Right ventricle myocardium inferior (tissue), 1 donor: ENCODE results near the gene WBP2. TPM values are rescaled to one million over a fixed set of nuclear protein-coding genes. Genes with fewer than 3 reads are reported as not detected.

Experiments
- ATAC-seq: fragments of 200-7000 bp; cut with Tn5 transposase; one replicate; pipeline ENCODE4 v1.9.1; 2020; ENCODE audit warnings: mild to moderate bottlenecking, moderate library complexity
- DNase-seq: peaks from one replicate; pipeline ENCODE4 v3.0.0; 2021; ENCODE audit errors: missing footprints
- intact Hi-C: fragments of 100-400 bp; cut with DNase I; formaldehyde crosslinking; loops from one replicate; pipeline ENCODE4 v1.11.0; 2022
- total RNA-seq: library from RNA; stranded (reverse); fragmentation: NEBNext Ultra II Directional; extraction: Animal tissue kit (Norgen Biotek cat#: 25700); gene quantifications from one replicate; pipeline ENCODE4 v1.2.1, GENCODE V29; 2021
- donor health status: DM: no; HTN: yes; CAD: no; lungs with severe emphysema.

Gene WBP2
- total RNA-seq, 1 donor from 2014 or later: 151 TPM

DNA sequence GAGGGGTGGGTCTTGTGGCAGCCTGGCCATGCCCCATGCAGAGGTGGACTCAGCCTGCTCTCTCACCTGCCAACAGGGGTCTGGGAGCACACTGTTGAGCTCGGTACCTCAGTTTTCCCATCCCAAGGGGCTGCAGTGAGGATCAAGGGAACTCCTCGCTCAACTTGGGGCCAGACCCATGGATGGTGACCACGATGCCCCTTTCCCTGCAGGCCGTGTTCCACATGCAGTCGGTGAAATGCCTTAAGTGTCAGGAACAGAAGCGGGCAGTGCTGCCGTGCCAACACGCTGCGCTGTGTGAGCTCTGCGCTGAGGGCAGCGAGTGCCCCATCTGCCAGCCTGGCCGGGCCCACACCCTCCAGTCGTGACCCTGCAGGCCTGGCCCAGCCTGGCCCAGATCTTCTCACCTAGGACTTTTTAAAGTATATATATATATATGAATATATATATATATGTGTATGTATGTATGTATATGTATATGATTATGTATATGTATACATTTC, 31.0 kb downstream of the WBP2 start:
- ATAC-seq (no peak), DNase-seq (no peak)
- intact Hi-C loops: no loop called here

- ATAC-seq (no peak), DNase-seq (no peak)
- intact Hi-C loops: no loop called here
Observed at GRCh38 chr17:75823257-75824041, 31.7 kb downstream of the WBP2 start.

GRCh38 chr17:75822800-75823166, 32.4 kb downstream of the WBP2 start:
- no peak for ATAC-seq
- intact Hi-C loops: no loop called here
- DNase-seq: no peak

- ATAC-seq (no peak), DNase-seq (no peak)
- intact Hi-C loops: no loop called here
Observed at GRCh38 chr17:75822119-75822799, 32.9 kb downstream of the WBP2 start.

DNA sequence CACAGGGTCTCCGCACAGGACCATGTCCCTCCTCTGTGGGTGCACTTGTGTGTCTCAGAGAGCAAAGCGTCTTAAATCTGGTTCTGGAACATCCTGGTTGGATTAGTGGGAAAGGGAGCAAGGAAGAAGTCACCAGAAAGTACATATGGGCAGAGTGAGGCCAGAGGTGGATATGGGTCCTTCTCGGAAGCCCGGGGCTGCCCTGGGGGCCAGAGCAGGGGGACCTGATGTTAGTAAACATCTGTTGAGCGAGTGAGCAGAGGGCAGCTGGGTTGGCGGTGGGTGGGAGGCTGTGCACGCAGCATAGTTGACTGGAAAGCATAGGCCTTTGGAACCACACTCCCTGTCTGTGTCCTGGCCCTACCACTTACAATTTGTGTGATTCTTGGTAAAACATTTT, 33.6 kb downstream of the WBP2 start:
- intact Hi-C loops: no loop called here
- ATAC-seq (no peak), DNase-seq (no peak)

DNA sequence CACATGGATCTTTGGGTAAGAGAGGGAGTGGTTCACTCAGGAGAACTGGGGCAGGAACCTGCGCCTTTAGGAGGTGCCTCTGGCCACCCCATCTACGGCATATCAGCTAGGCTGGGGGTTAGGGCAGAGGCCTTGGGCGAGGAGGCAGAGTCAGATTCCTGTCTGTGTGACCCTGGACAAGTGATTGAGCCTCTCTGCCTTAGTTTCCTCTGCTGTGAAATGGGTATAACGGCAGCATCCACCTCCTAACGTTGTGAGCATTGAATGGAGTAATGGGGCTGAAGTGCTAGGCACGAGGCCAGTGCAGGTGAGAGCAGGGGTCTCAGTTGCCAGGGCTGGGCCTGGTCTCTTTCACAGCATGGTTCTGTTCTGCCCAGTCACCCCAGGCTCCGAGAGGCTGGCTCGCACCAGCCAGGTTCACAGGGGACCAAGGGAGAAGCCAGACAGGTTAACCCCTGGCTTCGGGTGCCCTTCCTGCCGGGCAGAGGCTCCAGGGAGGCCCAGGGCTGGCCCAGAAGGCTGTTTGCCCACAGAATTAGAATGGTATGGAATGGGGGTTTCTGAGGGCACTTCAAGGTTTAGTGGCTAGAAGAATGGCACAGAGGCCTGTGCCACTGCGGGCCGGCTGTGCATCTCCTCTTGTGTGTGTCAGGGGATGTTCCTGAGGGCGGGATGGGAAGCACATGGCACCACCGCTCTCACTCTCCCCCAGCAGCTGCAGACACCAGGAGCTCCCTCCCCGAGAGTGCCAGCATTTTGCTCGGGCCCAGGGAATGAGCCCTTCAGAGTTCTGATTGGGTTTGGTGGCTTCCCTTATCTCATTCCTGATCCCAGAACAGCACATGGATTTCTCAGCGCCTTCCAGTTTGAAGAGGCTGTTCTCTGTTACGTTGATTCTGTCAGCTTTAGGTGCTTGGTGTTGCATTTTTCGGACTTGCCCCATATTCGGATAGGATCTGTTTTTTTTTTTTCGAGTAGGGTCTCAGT, 34.7 kb downstream of the WBP2 start:
- ATAC-seq: no peak
- intact Hi-C loops: no loop called here
- no peak for DNase-seq

GRCh38 chr17:75819678-75820077, 35.5 kb downstream of the WBP2 start:
- ATAC-seq (no peak), DNase-seq (no peak)
- intact Hi-C loops: no loop called here

GRCh38 chr17:75819116-75819515, 36.0 kb downstream of the WBP2 start:
- DNase-seq (no peak), ATAC-seq (no peak)
- intact Hi-C loops: no loop called here

- DNase-seq (no peak), ATAC-seq (no peak)
- intact Hi-C loops: no loop called here
Observed at GRCh38 chr17:75818326-75818885, 36.7 kb downstream of the WBP2 start.

DNA sequence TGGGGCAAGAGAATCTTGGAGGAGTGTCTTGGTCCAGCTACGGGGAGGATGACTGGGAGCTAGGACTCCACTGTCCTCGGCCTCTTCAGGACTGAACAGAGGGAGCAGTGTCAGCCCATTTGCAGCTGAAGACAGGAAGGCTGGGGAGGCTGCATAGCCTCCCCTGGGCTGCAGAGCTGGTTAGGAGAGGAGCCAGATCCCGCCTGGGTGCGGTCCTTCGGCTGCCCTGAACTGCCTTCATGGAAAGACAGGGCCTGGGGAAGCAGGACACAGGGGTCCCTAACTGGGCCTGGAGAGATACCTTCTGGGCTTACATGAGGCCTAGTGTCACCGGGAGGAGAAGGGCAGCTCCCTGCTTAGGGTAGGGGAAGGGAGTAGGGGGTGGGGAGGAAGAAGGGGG, 37.6 kb downstream of the WBP2 start:
- intact Hi-C loops: no loop called here
- no peak for DNase-seq
- ATAC-seq: no peak

GRCh38 chr17:75816693-75817092, 38.4 kb downstream of the WBP2 start:
- DNase-seq (no peak), ATAC-seq (no peak)
- intact Hi-C loops: no loop called here

DNA sequence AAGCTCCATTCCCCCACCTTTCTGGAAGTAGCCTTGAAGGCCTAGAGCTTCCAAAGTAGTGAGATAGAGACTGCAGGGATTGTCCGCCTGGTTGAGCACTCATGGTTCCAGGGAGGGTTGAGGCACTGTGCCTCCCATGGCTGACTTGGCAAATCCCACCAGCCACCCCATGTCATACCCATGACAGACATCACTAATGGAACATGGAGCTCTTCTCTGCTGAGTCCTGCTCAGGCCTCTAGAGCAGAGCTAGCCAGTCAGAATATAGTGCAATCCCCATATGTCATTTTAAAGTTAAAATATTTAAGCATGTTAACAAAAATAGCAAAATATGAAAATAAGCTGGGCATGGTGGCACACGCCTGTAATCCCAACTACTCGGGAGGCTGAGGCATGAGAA, 39.7 kb downstream of the WBP2 start:
- DNase-seq: no peak
- intact Hi-C loops: no loop called here
- no peak for ATAC-seq

GRCh38 chr17:75814900-75815373, 40.2 kb downstream of the WBP2 start:
- ATAC-seq (no peak), DNase-seq (no peak)
- intact Hi-C loops: no loop called here

DNA sequence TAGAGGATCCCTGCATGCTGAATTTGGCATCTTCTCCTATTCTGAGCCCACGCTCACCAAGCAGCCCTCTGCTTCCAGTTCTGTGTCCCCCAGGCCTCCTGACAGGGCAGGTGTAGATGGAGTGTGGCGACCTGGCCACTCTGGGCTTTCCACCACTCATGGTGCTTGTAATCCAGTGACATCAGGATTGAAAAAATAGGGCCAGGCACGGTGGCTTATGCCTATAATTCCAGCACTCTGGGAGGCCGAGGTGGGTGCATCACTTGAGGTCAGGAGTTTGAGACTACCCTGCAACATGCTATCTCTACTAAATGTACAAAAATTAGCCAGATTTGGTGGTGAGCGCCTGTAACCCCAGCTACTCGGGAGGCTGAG, 41.1 kb downstream of the WBP2 start:
- DNase-seq (no peak), ATAC-seq (no peak)
- intact Hi-C loops: no loop called here

GRCh38 chr17:75813081-75814020, 41.8 kb downstream of the WBP2 start:
- DNase-seq (no peak), ATAC-seq (no peak)
- intact Hi-C loops: no loop called here

GRCh38 chr17:75812096-75813013, 42.8 kb downstream of the WBP2 start:
- DNase-seq (no peak), ATAC-seq (no peak)
- intact Hi-C loops: no loop called here

DNA sequence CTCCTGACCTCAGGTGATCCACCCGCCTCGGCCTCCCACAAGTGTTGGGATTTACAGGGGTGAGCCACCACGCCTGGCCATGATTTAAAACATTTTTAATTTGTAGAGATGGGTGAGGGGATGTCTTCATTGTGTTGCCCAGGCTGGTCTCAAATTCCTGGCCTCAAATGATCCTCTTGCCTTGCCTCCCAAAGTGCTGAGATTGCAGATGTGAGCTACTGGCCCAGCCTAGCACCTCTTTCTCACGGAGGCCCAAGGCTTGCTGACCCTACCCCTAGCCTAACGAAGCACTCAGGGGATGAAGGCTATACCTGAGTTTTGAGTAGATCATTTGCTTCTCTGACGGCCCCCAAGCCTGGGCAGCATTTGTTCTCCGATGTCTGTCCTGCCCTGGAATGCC, 44.0 kb downstream of the WBP2 start:
- ATAC-seq: no peak
- DNase-seq: no peak

More for the DNA sequence above, 44.0 kb downstream of the WBP2 start:
- intact Hi-C loops: no loop called here
